Calu3 (cell line): ENCODE results near the gene ALPK1. TPM values are rescaled to one million over a fixed set of nuclear protein-coding genes. Genes with fewer than 3 reads are reported as not detected.

Experiments
- BruUV-seq: library from RNA; stranded (reverse); fragments of 400-500 nt; replicated peaks from 2 replicates; lab custom pipeline; 2021; lab: Mats Ljungman, UMichigan
- CTCF ChIA-PET: fragments of 300-600 bp; sonication (Branson Sonifier 250); formaldehyde crosslinking; loops from one replicate; lab custom pipeline; 2022; ENCODE audit warnings: antibody characterized with exemption; lab: Charles Lee
- DNase-seq: peaks from one replicate; pipeline ENCODE4 v3.0.0; 2022
- H3K27ac Mint-ChIP-seq: one replicate; pipeline ENCODE4 v1.8.0; 2022; ENCODE audit warnings: mixed read lengths; ENCODE audit not compliant: unreplicated experiment
- H3K27me3 Mint-ChIP-seq: one replicate; pipeline ENCODE4 v1.8.0; 2022; ENCODE audit warnings: mixed read lengths; ENCODE audit not compliant: unreplicated experiment
- H3K36me3 Mint-ChIP-seq: one replicate; pipeline ENCODE4 v1.8.0; 2022; ENCODE audit warnings: mild to moderate bottlenecking, moderate library complexity, mixed read lengths; ENCODE audit not compliant: insufficient read depth, unreplicated experiment
- H3K4me1 Mint-ChIP-seq: one replicate; pipeline ENCODE4 v1.8.0; 2022; ENCODE audit warnings: mild to moderate bottlenecking, low read depth, mixed read lengths; ENCODE audit not compliant: unreplicated experiment
- H3K4me3 Mint-ChIP-seq: one replicate; pipeline ENCODE4 v1.8.0; 2022; ENCODE audit warnings: mild to moderate bottlenecking, low read depth, moderate library complexity, mixed read lengths; ENCODE audit not compliant: unreplicated experiment
- H3K9me3 Mint-ChIP-seq: one replicate; pipeline ENCODE4 v1.8.0; 2022; ENCODE audit warnings: low read depth, mixed read lengths; ENCODE audit not compliant: unreplicated experiment
- intact Hi-C: fragments of 100-400 bp; cut with micrococcal nuclease; formaldehyde crosslinking; loops from one replicate; pipeline ENCODE4 v1.10.0; 2022; ENCODE audit not compliant: unreplicated experiment
- total RNA-seq: library from RNA; stranded (reverse); gene quantifications from 2 replicates; pipeline ENCODE4 v1.2.3, GENCODE V29; 2022
- TF ChIP-seq, protein P1 (sequence below): fragments of 200-600 bp; IDR thresholded peaks from one replicate; pipeline ENCODE4 v1.8.0; 2022; ENCODE audit warnings: antibody characterized with exemption; ENCODE audit not compliant: unreplicated experiment

The ALPK1 gene
- total RNA-seq, 1 experiment from 2014 or later: 17.1 TPM

DNA sequence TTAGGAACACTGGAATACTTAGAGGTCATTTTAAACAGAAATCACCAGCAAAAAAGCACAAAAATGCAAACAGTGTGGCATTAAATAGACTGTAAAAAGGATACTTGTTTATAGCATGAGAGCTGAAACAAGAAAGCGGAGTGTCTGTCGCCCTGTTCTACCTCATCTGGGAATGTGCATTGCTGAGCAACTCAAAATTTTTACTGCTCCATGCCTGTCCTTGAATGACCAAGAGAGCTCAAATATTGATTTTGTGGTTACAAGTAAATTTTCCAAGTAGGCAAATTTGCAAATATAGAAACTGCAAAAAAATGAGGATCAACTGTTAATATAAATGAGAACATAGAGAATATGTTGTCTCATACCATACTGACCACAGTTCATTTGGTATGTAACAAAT is 40.1 kb upstream of the ALPK1 start:
- CTCF ChIA-PET: no interaction called here
- DNase-seq: no peak
- intact Hi-C loops: no loop called here
- no peaks in the 10 kb centered on the region for H3K27me3 Mint-ChIP-seq
- no peaks in the 10 kb centered on the region for H3K9me3 Mint-ChIP-seq
- TF ChIP-seq, protein P1, sequence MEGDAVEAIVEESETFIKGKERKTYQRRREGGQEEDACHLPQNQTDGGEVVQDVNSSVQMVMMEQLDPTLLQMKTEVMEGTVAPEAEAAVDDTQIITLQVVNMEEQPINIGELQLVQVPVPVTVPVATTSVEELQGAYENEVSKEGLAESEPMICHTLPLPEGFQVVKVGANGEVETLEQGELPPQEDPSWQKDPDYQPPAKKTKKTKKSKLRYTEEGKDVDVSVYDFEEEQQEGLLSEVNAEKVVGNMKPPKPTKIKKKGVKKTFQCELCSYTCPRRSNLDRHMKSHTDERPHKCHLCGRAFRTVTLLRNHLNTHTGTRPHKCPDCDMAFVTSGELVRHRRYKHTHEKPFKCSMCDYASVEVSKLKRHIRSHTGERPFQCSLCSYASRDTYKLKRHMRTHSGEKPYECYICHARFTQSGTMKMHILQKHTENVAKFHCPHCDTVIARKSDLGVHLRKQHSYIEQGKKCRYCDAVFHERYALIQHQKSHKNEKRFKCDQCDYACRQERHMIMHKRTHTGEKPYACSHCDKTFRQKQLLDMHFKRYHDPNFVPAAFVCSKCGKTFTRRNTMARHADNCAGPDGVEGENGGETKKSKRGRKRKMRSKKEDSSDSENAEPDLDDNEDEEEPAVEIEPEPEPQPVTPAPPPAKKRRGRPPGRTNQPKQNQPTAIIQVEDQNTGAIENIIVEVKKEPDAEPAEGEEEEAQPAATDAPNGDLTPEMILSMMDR: no peak
- H3K36me3 Mint-ChIP-seq: peaks cover 5% of the 10 kb centered on the region
- no peaks in the 10 kb centered on the region for H3K4me1 Mint-ChIP-seq
- no TSS peak for BruUV-seq
- H3K4me3 Mint-ChIP-seq: no peak overlapping the region
- no peak overlapping the region for H3K27ac Mint-ChIP-seq

DNA sequence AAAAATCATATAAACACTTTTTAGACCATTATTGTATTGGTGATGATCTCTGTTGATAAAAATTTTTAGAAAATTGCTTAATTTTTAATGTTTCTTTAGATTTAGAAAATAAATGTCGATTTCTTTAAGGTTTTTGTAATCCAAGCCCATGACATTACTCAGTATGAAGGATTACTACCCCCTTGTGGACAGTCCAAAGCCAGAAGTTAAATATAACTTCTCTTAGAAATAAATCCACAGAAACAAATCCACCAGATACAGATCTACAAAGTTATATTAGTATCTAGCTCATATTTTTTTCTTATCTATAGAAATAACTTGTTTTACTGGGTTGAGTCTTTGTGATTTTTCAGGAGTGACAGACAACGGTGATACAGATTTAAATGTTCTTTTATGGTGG is 30.3 kb upstream of the ALPK1 start:
- no peaks in the 10 kb centered on the region for H3K9me3 Mint-ChIP-seq
- intact Hi-C loops: loop anchor here (10.0 kb wide), 1 partner anchor 172 kb away; no protein-coding TSS in a partner anchor
- no peak overlapping the region for H3K27ac Mint-ChIP-seq
- no peak for DNase-seq
- no TSS peak for BruUV-seq
- H3K36me3 Mint-ChIP-seq: no peaks in the 10 kb centered on the region
- no peaks in the 10 kb centered on the region for H3K4me1 Mint-ChIP-seq
- CTCF ChIA-PET: no interaction called here
- TF ChIP-seq, protein P1: no peak
- no peak overlapping the region for H3K4me3 Mint-ChIP-seq
- no peaks in the 10 kb centered on the region for H3K27me3 Mint-ChIP-seq

DNA sequence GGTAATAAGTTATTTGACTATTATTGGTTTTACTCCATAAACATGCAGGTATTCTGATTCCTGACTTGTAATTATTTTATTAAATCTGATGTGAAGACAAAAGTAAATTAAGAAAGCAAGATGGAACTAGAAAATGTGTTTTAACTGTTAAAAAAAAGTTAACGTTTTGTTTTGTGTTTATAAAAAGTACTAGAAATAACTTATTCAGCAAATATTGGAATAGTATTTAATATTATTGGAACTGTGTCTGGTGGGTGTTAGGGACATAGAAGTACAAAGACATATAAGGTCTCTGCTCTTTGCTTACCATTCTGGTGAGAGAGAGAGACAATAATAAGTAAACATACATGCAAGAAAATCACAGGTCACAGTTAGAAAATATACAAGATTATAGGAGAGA is 27.1 kb upstream of the ALPK1 start:
- Mint-ChIP-seq H3K4me3 (no peak overlapping the region), H3K9me3 (no peaks in the 10 kb centered on the region), H3K36me3 (no peaks in the 10 kb centered on the region), H3K4me1 (no peaks in the 10 kb centered on the region), H3K27ac (no peak overlapping the region), H3K27me3 (no peaks in the 10 kb centered on the region)
- DNase-seq: no peak
- TF ChIP-seq, protein P1: no peak
- no TSS peak for BruUV-seq
- CTCF ChIA-PET: no interaction called here
- intact Hi-C loops: no loop called here

DNA sequence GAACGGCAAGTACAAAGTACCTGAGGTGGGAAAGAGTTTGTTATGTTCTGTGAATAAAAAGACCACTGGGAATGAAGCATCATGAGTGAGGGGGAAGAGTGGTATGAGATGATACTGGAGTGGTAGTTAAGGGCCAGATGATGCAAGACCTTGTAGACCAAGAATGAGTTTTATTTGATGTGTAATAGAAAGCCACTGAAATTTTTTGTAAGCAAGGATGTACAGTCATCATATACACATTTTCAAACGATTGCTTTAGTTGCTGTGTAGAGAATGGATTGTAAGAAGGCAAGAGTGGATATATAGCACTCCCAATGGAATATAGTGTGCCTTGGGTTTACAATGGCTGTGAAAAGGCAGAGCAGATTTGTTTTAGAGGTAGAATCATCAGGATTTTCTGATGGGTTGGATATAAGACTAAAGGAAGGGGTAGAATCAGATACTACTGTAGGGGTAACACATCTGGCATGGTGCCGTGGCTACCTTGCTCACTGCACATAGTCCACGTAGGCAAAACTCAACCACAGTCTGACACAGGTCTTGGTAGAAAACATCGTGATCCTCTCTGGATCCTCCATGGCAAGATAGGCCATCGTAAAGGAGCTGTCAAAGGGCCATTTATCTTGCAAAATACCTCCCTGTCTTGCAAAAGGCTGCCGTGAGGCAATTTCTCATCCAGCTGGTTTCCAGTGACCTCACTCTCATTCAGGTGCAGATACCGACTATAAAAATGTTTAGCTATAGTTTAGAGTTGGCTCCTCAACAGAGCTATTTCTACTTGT is 26.3 kb upstream of the ALPK1 start:
- H3K9me3 Mint-ChIP-seq: no peaks in the 10 kb centered on the region
- no peak overlapping the region for H3K27ac Mint-ChIP-seq
- TF ChIP-seq, protein P1: no peak
- CTCF ChIA-PET: no interaction called here
- intact Hi-C loops: no loop called here
- no peak overlapping the region for H3K4me3 Mint-ChIP-seq
- H3K27me3 Mint-ChIP-seq: no peaks in the 10 kb centered on the region
- no TSS peak for BruUV-seq
- no peak for DNase-seq
- H3K36me3 Mint-ChIP-seq: no peaks in the 10 kb centered on the region
- no peaks in the 10 kb centered on the region for H3K4me1 Mint-ChIP-seq
